Thyroid gland (tissue), 4 donors: ENCODE results near the gene IL1R1. TPM values are rescaled to one million over a fixed set of nuclear protein-coding genes. Genes with fewer than 3 reads are reported as not detected.

Source experiments
- DNase-seq, 2 donors: peaks; one replicate each; pipeline ENCODE4 v3.0.0-alpha.2; 2019
- H3K27ac ChIP-seq, 3 donors: fragments of 200-600 bp; sonication (generic); 1 replicate in 2 of 3; 2 replicates in 1 of 3; pipeline ENCODE4 v1.5.1; 2016 to 2019; ENCODE audit warnings: mild to moderate bottlenecking in 1 of 3, moderate library complexity in 1 of 3
- H3K27me3 ChIP-seq: fragments of 200-600 bp; sonication (generic); one replicate; pipeline ENCODE4 v1.5.1; 2019
- H3K36me3 ChIP-seq, 2 donors: fragments of 200-600 bp; sonication (generic); one replicate each; pipeline ENCODE4 v1.5.1; 2016 to 2019
- H3K4me1 ChIP-seq, 2 donors: fragments of 200-600 bp; sonication (generic); one replicate each; pipeline ENCODE4 v1.5.1; 2017 to 2019
- H3K4me3 ChIP-seq, 3 donors: fragments of 200-600 bp; sonication (generic); replicated peaks in 1 of 3; 1 replicate in 2 of 3; 2 replicates in 1 of 3; pipeline ENCODE4 v1.5.1; 2016; ENCODE audit warnings: mild to moderate bottlenecking in 1 of 3
- H3K9me3 ChIP-seq: fragments of 200-600 bp; sonication (generic); one replicate; pipeline ENCODE4 v1.5.1; 2017
- POLR2A ChIP-seq, 2 donors: fragments of 450-650 bp; IDR thresholded peaks; one replicate each; pipeline ENCODE4 v1.6.1; 2017; ENCODE audit warnings: antibody characterized with exemption in 2 of 2, mild to moderate bottlenecking in 2 of 2, moderate library complexity in 1 of 2
- WGBS, 2 donors: methylation state at CpG; one replicate each; pipeline ENCODE4 v1.1.5; 2017; 5-methylcytosine and 5-hydroxymethylcytosine counted together
- intact Hi-C: fragments of 100-400 bp; cut with DNase I; formaldehyde crosslinking; loops from one replicate; pipeline ENCODE4 v1.15.1; 2023
- total RNA-seq, 4 donors: library from RNA; depleted of rRNA; stranded (reverse); fragments of >200 nt; gene quantifications; one replicate each; pipeline ENCODE4 v1.2.3, GENCODE V29; 2016
- TF ChIP-seq, protein P1 (sequence below), 6 experiments: fragments of 200-600 bp in 3 of 6; fragments of 450-650 bp in 3 of 6; sonication (generic) in 3 of 6; IDR thresholded peaks; one replicate each; pipeline ENCODE4 v1.5.1; 2016 to 2019; ENCODE audit warnings: antibody characterized with exemption in 6 of 6, mild to moderate bottlenecking in 2 of 6, inconsistent platforms in 1 of 6, moderate library complexity in 1 of 6

IL1R1 gene
- total RNA-seq, 4 donors from 2014 or later, result 57.6 to 220 (median 103) TPM

DNA sequence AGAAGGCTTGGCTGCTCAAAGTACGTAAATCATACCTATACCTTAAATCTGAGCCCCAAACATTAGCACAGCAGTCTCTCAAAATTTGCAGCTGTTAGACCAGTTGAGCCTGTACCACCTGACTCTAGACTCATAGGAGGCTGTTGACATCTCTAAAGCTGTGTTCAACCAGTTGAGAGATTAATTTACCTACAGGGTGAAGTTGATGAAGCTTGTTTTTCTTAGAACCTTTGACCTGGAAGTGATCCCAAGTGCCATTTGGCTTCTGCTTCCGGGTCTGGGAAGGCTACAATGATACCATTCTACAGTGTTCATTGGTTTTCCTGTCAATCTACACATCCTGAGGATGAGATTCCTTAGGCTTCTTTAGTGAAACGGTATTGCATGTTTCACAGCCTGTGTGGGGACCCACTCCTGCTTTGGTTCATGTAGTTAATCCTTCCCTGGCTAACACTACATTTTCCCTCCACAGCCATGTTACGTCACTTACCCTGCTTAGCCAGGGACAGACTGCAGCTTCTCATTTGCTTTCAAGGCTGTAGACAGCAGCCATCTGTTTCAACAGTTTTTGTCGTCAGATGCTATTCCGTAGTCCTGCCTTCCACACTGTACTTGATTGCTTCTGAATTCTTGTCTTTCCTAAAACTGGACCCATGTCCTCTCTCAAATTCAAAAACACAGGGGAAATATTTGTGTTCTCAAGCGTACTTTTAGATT is 39.5 kb downstream of the IL1R1 start:
- no peaks in the 10 kb centered on the region for H3K27me3 ChIP-seq
- TF ChIP-seq, protein P1, sequence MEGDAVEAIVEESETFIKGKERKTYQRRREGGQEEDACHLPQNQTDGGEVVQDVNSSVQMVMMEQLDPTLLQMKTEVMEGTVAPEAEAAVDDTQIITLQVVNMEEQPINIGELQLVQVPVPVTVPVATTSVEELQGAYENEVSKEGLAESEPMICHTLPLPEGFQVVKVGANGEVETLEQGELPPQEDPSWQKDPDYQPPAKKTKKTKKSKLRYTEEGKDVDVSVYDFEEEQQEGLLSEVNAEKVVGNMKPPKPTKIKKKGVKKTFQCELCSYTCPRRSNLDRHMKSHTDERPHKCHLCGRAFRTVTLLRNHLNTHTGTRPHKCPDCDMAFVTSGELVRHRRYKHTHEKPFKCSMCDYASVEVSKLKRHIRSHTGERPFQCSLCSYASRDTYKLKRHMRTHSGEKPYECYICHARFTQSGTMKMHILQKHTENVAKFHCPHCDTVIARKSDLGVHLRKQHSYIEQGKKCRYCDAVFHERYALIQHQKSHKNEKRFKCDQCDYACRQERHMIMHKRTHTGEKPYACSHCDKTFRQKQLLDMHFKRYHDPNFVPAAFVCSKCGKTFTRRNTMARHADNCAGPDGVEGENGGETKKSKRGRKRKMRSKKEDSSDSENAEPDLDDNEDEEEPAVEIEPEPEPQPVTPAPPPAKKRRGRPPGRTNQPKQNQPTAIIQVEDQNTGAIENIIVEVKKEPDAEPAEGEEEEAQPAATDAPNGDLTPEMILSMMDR (IDR thresholded peaks at IDR 0.05), result no peak
- no peak for TF ChIP-seq POLR2A (IDR thresholded peaks at IDR 0.05)
- no peak overlapping the region for H3K27ac ChIP-seq
- no peaks in the 10 kb centered on the region for H3K9me3 ChIP-seq
- H3K4me3 ChIP-seq, result no peak overlapping the region
- H3K36me3 ChIP-seq, result peaks cover 8 to 11% of the 10 kb centered on the region in 2 donors
- DNase-seq, result no peak
- peaks cover 4 to 7% of the 10 kb centered on the region in 2 donors for H3K4me1 ChIP-seq
- WGBS, 2 donors, result 79 to 84% methylated on average over 7 of the region's 7 CpGs
- intact Hi-C loops, result loop anchor here (10.0 kb wide), 1 partner anchor 63 kb away; no protein-coding TSS in a partner anchor

GRCh38 chr2:102184018-102184417 is 41.5 kb downstream of the IL1R1 start:
- Histone ChIP-seq H3K27ac (no peak overlapping the region), H3K36me3 (no peaks in the 10 kb centered on the region), H3K9me3 (no peaks in the 10 kb centered on the region), H3K27me3 (no peaks in the 10 kb centered on the region), H3K4me1 (peaks cover 2 to 7% of the 10 kb centered on the region in 2 donors), H3K4me3 (no peak overlapping the region)
- no peak for DNase-seq
- intact Hi-C loops, result loop anchor here (10.0 kb wide), 1 partner anchor 61 kb away; no protein-coding TSS in a partner anchor
- WGBS, 2 donors, result 70 to 87% methylated on average over 2 of the region's 2 CpGs
- no peak for TF ChIP-seq POLR2A (IDR thresholded peaks at IDR 0.05)
- TF ChIP-seq, protein P1 (IDR thresholded peaks at IDR 0.05), result no peak

GRCh38 chr2:102184568-102184967 is 42.0 kb downstream of the IL1R1 start:
- Histone ChIP-seq H3K36me3 (no peaks in the 10 kb centered on the region), H3K9me3 (no peaks in the 10 kb centered on the region), H3K4me3 (no peak overlapping the region), H3K27me3 (no peaks in the 10 kb centered on the region), H3K4me1 (peaks cover 0 to 7% of the 10 kb centered on the region in 2 donors), H3K27ac (no peak overlapping the region)
- TF ChIP-seq, protein P1 (IDR thresholded peaks at IDR 0.05), result no peak
- WGBS, 2 donors, result 93 to 100% methylated on average over 1 of the region's 1 CpG
- intact Hi-C loops, result loop anchor here (10.0 kb wide), 1 partner anchor 60 kb away; no protein-coding TSS in a partner anchor
- no peak for DNase-seq

DNA sequence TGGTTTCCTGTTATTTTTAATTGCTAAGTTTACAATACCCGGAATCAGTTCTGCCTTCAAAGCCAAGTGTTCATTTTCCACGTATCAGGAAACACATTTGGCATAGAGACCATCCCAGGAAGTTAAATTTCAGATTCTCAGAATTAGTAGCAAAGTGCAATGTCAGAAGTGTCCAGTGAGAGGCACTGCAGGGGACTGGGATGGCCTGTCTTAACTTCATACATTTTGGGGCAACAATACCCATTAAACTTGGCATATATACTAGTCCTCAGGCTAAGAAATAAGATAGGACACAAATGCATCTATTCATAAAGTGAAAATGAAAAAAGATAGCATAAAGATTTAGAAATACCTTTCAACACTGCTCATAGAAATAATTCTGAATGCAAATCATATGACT is 42.8 kb downstream of the IL1R1 start:
- H3K36me3 ChIP-seq, result no peaks in the 10 kb centered on the region
- 28 to 36% methylated on average over 2 of the region's 2 CpGs for WGBS, 2 donors
- DNase-seq, result no peak
- no peak for TF ChIP-seq POLR2A (IDR thresholded peaks at IDR 0.05)
- TF ChIP-seq, protein P1 (IDR thresholded peaks at IDR 0.05), result peak in 5 of 6 experiments; percentile 20 to 57 (median 40)
- no peaks in the 10 kb centered on the region for H3K27me3 ChIP-seq
- H3K4me3 ChIP-seq, result no peak overlapping the region
- no peaks in the 10 kb centered on the region for H3K9me3 ChIP-seq
- H3K4me1 ChIP-seq, result peaks cover 0 to 7% of the 10 kb centered on the region in 2 donors
- intact Hi-C loops, result loop anchor here (10.0 kb wide), 1 partner anchor 59 kb away; no protein-coding TSS in a partner anchor
- no peak overlapping the region for H3K27ac ChIP-seq
